ENCODE results near the gene FSTL5.

The FSTL5 gene

GRCh38 chr4:161376275-161376674, 787.5 kb downstream of the FSTL5 start:
- Histone ChIP-seq H3K9ac (ENCODE audit: low read depth, low read length) (no peak overlapping the region), H3K27me3 (ENCODE audit: control insufficient read depth, insufficient read depth, low read length) (no peaks in the 10 kb centered on the region), H3K4me1 (ENCODE audit: control insufficient read depth, insufficient read depth, low read length) (no peaks in the 10 kb centered on the region), H3K27ac (ENCODE audit: low read depth, low read length) (no peak overlapping the region), H3K9me3 (ENCODE audit: control insufficient read depth, insufficient read depth, low read length) (no peaks in the 10 kb centered on the region), H3K4me3 (ENCODE audit: low read depth, low read length) (no peak overlapping the region), H3K36me3 (ENCODE audit: control insufficient read depth, insufficient read depth, low read length) (no peaks in the 10 kb centered on the region)

GRCh38 chr4:161364681-161365080, 799.1 kb downstream of the FSTL5 start:
- no peaks in the 10 kb centered on the region for H3K36me3 ChIP-seq (ENCODE audit: control insufficient read depth, insufficient read depth, low read length)
- no peak overlapping the region for H3K27ac ChIP-seq (ENCODE audit: low read depth, low read length)
- no peak overlapping the region for H3K9ac ChIP-seq (ENCODE audit: low read depth, low read length)
- no peaks in the 10 kb centered on the region for H3K4me1 ChIP-seq (ENCODE audit: control insufficient read depth, insufficient read depth, low read length)
- H3K4me3 ChIP-seq (ENCODE audit: low read depth, low read length): no peak overlapping the region
- H3K9me3 ChIP-seq (ENCODE audit: control insufficient read depth, insufficient read depth, low read length): no peaks in the 10 kb centered on the region
- no peaks in the 10 kb centered on the region for H3K27me3 ChIP-seq (ENCODE audit: control insufficient read depth, insufficient read depth, low read length)

DNA sequence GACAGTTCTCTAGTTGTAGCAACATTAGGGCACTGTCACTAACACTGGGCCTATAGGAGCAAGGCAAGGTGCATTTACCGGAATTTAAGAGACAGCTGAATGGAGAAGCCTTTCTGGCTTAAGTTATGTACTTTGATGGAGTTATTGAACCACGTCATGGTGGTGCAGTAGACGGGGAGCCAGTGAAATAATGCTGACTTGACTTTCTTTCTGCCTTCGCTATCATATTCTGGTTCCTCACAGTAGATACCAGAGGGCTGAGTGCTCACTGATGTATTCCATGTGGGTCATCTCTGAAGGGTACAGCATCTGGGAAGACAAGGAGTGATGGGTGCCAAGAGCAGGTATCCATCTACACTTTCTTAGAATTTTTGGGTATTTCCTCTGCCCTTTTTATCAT, 802.8 kb downstream of the FSTL5 start:
- Histone ChIP-seq H3K9me3 (ENCODE audit: control insufficient read depth, insufficient read depth, low read length) (no peaks in the 10 kb centered on the region), H3K36me3 (ENCODE audit: control insufficient read depth, insufficient read depth, low read length) (no peaks in the 10 kb centered on the region), H3K9ac (ENCODE audit: low read depth, low read length) (no peak overlapping the region), H3K27me3 (ENCODE audit: control insufficient read depth, insufficient read depth, low read length) (no peaks in the 10 kb centered on the region), H3K27ac (ENCODE audit: low read depth, low read length) (no peak overlapping the region), H3K4me3 (ENCODE audit: low read depth, low read length) (no peak overlapping the region), H3K4me1 (ENCODE audit: control insufficient read depth, insufficient read depth, low read length) (no peaks in the 10 kb centered on the region)

DNA sequence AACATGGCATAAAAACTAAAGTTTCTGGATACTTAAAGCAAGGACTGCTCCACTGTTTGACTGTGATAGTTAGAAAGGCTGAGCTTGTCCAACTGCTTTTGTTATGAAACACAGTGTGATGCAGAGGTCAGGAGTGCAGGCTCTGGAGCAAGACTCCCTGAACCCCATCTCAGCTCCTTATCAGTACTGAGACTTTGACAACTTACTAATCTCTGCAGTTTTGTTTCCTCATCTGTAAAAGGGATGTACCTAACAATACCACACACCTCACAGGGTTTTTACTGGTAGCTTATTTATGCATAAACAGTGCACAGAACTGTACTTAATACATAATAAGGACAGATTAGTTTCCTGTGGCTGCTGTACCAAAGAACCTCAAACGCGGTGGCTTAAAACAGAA, 804.3 kb downstream of the FSTL5 start:
- H3K9me3 ChIP-seq (ENCODE audit: control insufficient read depth, insufficient read depth, low read length): no peaks in the 10 kb centered on the region
- no peaks in the 10 kb centered on the region for H3K36me3 ChIP-seq (ENCODE audit: control insufficient read depth, insufficient read depth, low read length)
- no peaks in the 10 kb centered on the region for H3K27me3 ChIP-seq (ENCODE audit: control insufficient read depth, insufficient read depth, low read length)
- H3K27ac ChIP-seq (ENCODE audit: low read depth, low read length): no peak overlapping the region
- H3K4me1 ChIP-seq (ENCODE audit: control insufficient read depth, insufficient read depth, low read length): no peaks in the 10 kb centered on the region
- no peak overlapping the region for H3K4me3 ChIP-seq (ENCODE audit: low read depth, low read length)
- H3K9ac ChIP-seq (ENCODE audit: low read depth, low read length): no peak overlapping the region

GRCh38 chr4:161356351-161356750, 807.4 kb downstream of the FSTL5 start:
- no peaks in the 10 kb centered on the region for H3K9me3 ChIP-seq (ENCODE audit: control insufficient read depth, insufficient read depth, low read length)
- H3K9ac ChIP-seq (ENCODE audit: low read depth, low read length): no peak overlapping the region
- no peaks in the 10 kb centered on the region for H3K36me3 ChIP-seq (ENCODE audit: control insufficient read depth, insufficient read depth, low read length)
- H3K4me1 ChIP-seq (ENCODE audit: control insufficient read depth, insufficient read depth, low read length): no peaks in the 10 kb centered on the region
- no peaks in the 10 kb centered on the region for H3K27me3 ChIP-seq (ENCODE audit: control insufficient read depth, insufficient read depth, low read length)
- no peak overlapping the region for H3K27ac ChIP-seq (ENCODE audit: low read depth, low read length)
- H3K4me3 ChIP-seq (ENCODE audit: low read depth, low read length): no peak overlapping the region

GRCh38 chr4:161350946-161351345, 812.9 kb downstream of the FSTL5 start:
- H3K9me3 ChIP-seq (ENCODE audit: control insufficient read depth, insufficient read depth, low read length): no peaks in the 10 kb centered on the region
- no peaks in the 10 kb centered on the region for H3K27me3 ChIP-seq (ENCODE audit: control insufficient read depth, insufficient read depth, low read length)
- no peaks in the 10 kb centered on the region for H3K36me3 ChIP-seq (ENCODE audit: control insufficient read depth, insufficient read depth, low read length)
- no peak overlapping the region for H3K9ac ChIP-seq (ENCODE audit: low read depth, low read length)
- no peak overlapping the region for H3K27ac ChIP-seq (ENCODE audit: low read depth, low read length)
- no peak overlapping the region for H3K4me3 ChIP-seq (ENCODE audit: low read depth, low read length)
- H3K4me1 ChIP-seq (ENCODE audit: control insufficient read depth, insufficient read depth, low read length): no peaks in the 10 kb centered on the region

GRCh38 chr4:161345741-161346140, 818.1 kb downstream of the FSTL5 start:
- H3K27ac ChIP-seq (ENCODE audit: low read depth, low read length): no peak overlapping the region
- no peak overlapping the region for H3K9ac ChIP-seq (ENCODE audit: low read depth, low read length)
- H3K36me3 ChIP-seq (ENCODE audit: control insufficient read depth, insufficient read depth, low read length): no peaks in the 10 kb centered on the region
- no peak overlapping the region for H3K4me3 ChIP-seq (ENCODE audit: low read depth, low read length)
- H3K9me3 ChIP-seq (ENCODE audit: control insufficient read depth, insufficient read depth, low read length): no peaks in the 10 kb centered on the region
- no peaks in the 10 kb centered on the region for H3K27me3 ChIP-seq (ENCODE audit: control insufficient read depth, insufficient read depth, low read length)
- no peaks in the 10 kb centered on the region; the same call in 1 of the 2 replicates for H3K4me1 ChIP-seq (ENCODE audit: control insufficient read depth, insufficient read depth, low read length)

GRCh38 chr4:161343569-161343950, 820.2 kb downstream of the FSTL5 start:
- Histone ChIP-seq H3K9me3 (ENCODE audit: control insufficient read depth, insufficient read depth, low read length) (no peaks in the 10 kb centered on the region), H3K4me1 (ENCODE audit: control insufficient read depth, insufficient read depth, low read length) (no peaks in the 10 kb centered on the region; the same call in 1 of the 2 replicates), H3K9ac (ENCODE audit: low read depth, low read length) (no peak overlapping the region), H3K36me3 (ENCODE audit: control insufficient read depth, insufficient read depth, low read length) (no peaks in the 10 kb centered on the region), H3K4me3 (ENCODE audit: low read depth, low read length) (no peak overlapping the region), H3K27ac (ENCODE audit: low read depth, low read length) (no peak overlapping the region), H3K27me3 (ENCODE audit: control insufficient read depth, insufficient read depth, low read length) (no peaks in the 10 kb centered on the region)

DNA sequence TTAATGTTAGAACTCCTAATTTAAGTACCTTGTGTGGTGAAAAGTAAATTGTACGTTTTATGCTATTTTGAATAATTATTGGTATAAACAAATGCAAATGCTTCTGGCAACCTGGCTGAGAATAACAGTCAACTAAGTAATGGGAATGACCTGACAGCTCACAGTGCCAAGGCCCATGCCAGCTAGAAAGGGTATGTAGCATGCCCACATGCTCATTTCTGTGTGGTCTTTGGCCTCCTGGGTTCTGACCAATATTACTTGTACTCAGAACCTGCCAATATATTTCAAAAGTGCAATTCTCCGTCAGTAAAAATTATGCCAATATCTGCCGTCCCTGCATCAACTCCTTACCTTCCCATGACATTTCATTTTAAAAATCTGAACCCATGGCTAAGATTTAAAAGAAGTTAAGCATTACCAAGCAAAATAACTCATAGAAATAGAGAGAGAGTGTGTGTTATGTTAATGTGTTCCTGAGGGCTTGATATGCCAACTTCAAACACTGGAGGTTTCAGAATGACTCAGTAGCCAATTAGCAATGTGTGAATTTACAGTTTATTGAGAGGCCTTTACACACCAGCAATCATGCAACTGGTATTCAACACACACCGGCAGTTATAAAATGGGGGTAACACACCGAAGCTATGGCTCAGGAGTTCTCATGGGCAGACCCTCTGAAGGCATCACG, 820.8 kb downstream of the FSTL5 start:
- Histone ChIP-seq H3K27ac (ENCODE audit: low read depth, low read length) (no peak overlapping the region), H3K36me3 (ENCODE audit: control insufficient read depth, insufficient read depth, low read length) (no peaks in the 10 kb centered on the region), H3K9ac (ENCODE audit: low read depth, low read length) (no peak overlapping the region), H3K9me3 (ENCODE audit: control insufficient read depth, insufficient read depth, low read length) (no peaks in the 10 kb centered on the region), H3K4me3 (ENCODE audit: low read depth, low read length) (no peak overlapping the region), H3K4me1 (ENCODE audit: control insufficient read depth, insufficient read depth, low read length) (no peaks in the 10 kb centered on the region; the same call in 1 of the 2 replicates), H3K27me3 (ENCODE audit: control insufficient read depth, insufficient read depth, low read length) (no peaks in the 10 kb centered on the region)

- Histone ChIP-seq H3K27ac (ENCODE audit: low read depth, low read length) (no peak overlapping the region), H3K9ac (ENCODE audit: low read depth, low read length) (no peak overlapping the region), H3K4me3 (ENCODE audit: low read depth, low read length) (no peak overlapping the region), H3K4me1 (ENCODE audit: control insufficient read depth, insufficient read depth, low read length) (no peaks in the 10 kb centered on the region), H3K27me3 (ENCODE audit: control insufficient read depth, insufficient read depth, low read length) (no peaks in the 10 kb centered on the region), H3K9me3 (ENCODE audit: control insufficient read depth, insufficient read depth, low read length) (no peaks in the 10 kb centered on the region), H3K36me3 (ENCODE audit: control insufficient read depth, insufficient read depth, low read length) (no peaks in the 10 kb centered on the region)
These were observed 827.2 kb downstream of the FSTL5 start for GRCh38 chr4:161336621-161337020.

DNA sequence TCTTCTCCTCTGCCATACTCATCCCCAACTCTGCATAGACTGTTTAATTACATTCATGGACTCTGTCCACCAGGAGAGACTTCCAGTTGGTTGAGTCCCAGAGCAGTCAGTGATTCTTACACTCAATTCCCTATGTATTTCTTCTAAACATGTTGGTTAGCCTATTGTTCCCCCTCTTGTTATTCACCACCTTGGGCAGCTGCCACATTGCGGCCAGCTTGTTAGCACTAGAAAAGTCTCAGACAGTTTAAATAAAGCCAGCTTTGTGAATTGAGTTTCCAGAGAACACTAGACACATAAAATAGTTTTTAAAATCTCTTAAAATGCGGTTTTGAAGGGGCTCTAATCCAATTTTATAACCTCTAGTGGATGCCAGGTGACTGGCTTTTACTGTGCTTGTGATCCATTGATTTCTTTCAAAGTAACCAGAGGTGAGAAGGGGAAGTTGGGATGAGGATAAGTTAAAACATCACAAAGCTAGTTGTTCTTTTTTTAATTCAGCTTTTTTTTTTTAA, 827.7 kb downstream of the FSTL5 start:
- Histone ChIP-seq H3K36me3 (ENCODE audit: control insufficient read depth, insufficient read depth, low read length) (no peaks in the 10 kb centered on the region), H3K27ac (ENCODE audit: low read depth, low read length) (no peak overlapping the region), H3K4me1 (ENCODE audit: control insufficient read depth, insufficient read depth, low read length) (no peaks in the 10 kb centered on the region), H3K4me3 (ENCODE audit: low read depth, low read length) (no peak overlapping the region), H3K27me3 (ENCODE audit: control insufficient read depth, insufficient read depth, low read length) (no peaks in the 10 kb centered on the region), H3K9me3 (ENCODE audit: control insufficient read depth, insufficient read depth, low read length) (no peaks in the 10 kb centered on the region), H3K9ac (ENCODE audit: low read depth, low read length) (no peak overlapping the region)
